ENCODE data around the gene TNFAIP6.
"Not testable (repeated sequence)": the region's sequence is repeated elsewhere in the genome, so short reads cannot be mapped to it uniquely, and the experiment has no call there.

The TNFAIP6 gene

GRCh38 chr2:151334082-151334815, 23.1 kb upstream of the TNFAIP6 start:
- in situ Hi-C loops (cut with MboI; ENCODE audit: low sequenced_read_pairs, unreplicated experiment) = no loop called here
- DNase-seq (ENCODE audit: low spot score) = no peak
- TF ChIP-seq CTCF (IDR thresholded peaks at IDR 0.05; ENCODE audit: borderline replicate concordance, control extremely low read depth, extremely low read depth, insufficient read depth, missing control alignments) = no peak

GRCh38 chr2:151336863-151337371, 20.5 kb upstream of the TNFAIP6 start:
- TF ChIP-seq CTCF (IDR thresholded peaks at IDR 0.05; ENCODE audit: borderline replicate concordance, control extremely low read depth, extremely low read depth, insufficient read depth, missing control alignments) = no peak
- in situ Hi-C loops (cut with MboI; ENCODE audit: low sequenced_read_pairs, unreplicated experiment) = no loop called here
- no peak for DNase-seq (ENCODE audit: low spot score)

- no peak for DNase-seq (ENCODE audit: low spot score)
- TF ChIP-seq CTCF (IDR thresholded peaks at IDR 0.05; ENCODE audit: borderline replicate concordance, control extremely low read depth, extremely low read depth, insufficient read depth, missing control alignments) = no peak
- in situ Hi-C loops (cut with MboI; ENCODE audit: low sequenced_read_pairs, unreplicated experiment) = no loop called here
Measured at GRCh38 chr2:151337643-151338042, 19.7 kb upstream of the TNFAIP6 start.

GRCh38 chr2:151338115-151338514, 19.3 kb upstream of the TNFAIP6 start:
- DNase-seq (ENCODE audit: low spot score) = no peak
- in situ Hi-C loops (cut with MboI; ENCODE audit: low sequenced_read_pairs, unreplicated experiment) = no loop called here
- TF ChIP-seq CTCF (IDR thresholded peaks at IDR 0.05; ENCODE audit: borderline replicate concordance, control extremely low read depth, extremely low read depth, insufficient read depth, missing control alignments) = no peak

GRCh38 chr2:151343073-151343472, 14.3 kb upstream of the TNFAIP6 start:
- DNase-seq (ENCODE audit: low spot score) = no peak
- no peak for TF ChIP-seq CTCF (IDR thresholded peaks at IDR 0.05; ENCODE audit: borderline replicate concordance, control extremely low read depth, extremely low read depth, insufficient read depth, missing control alignments)
- in situ Hi-C loops (cut with MboI; ENCODE audit: low sequenced_read_pairs, unreplicated experiment) = no loop called here

GRCh38 chr2:151344191-151344590, 13.2 kb upstream of the TNFAIP6 start:
- DNase-seq (ENCODE audit: low spot score); in situ Hi-C loops (cut with MboI; ENCODE audit: low sequenced_read_pairs, unreplicated experiment): not testable (repeated sequence)

GRCh38 chr2:151344906-151345305, 12.5 kb upstream of the TNFAIP6 start:
- in situ Hi-C loops (cut with MboI; ENCODE audit: low sequenced_read_pairs, unreplicated experiment) = no loop called here
- no peak for DNase-seq (ENCODE audit: low spot score)
- TF ChIP-seq CTCF (IDR thresholded peaks at IDR 0.05; ENCODE audit: borderline replicate concordance, control extremely low read depth, extremely low read depth, insufficient read depth, missing control alignments) = no peak

All from GM13976 (cell line).